ENCODE data around the gene SLAMF1.

GRCh38 chr1:160626509-160627342 lies 20.1 kb downstream of the SLAMF1 start:
- TF ChIP-seq CTCF (IDR thresholded peaks at IDR 0.05; ENCODE audit: insufficient read depth, low read length) (no peak), GABPA (IDR thresholded peaks at IDR 0.05; ENCODE audit: low read depth) (no peak), POLR2AphosphoS5 (IDR thresholded peaks at IDR 0.05; ENCODE audit: low read depth) (no peak), SPI1 (IDR thresholded peaks at IDR 0.05; ENCODE audit: borderline replicate concordance, low read depth) (no peak)
- TF ChIP-seq, protein P1, sequence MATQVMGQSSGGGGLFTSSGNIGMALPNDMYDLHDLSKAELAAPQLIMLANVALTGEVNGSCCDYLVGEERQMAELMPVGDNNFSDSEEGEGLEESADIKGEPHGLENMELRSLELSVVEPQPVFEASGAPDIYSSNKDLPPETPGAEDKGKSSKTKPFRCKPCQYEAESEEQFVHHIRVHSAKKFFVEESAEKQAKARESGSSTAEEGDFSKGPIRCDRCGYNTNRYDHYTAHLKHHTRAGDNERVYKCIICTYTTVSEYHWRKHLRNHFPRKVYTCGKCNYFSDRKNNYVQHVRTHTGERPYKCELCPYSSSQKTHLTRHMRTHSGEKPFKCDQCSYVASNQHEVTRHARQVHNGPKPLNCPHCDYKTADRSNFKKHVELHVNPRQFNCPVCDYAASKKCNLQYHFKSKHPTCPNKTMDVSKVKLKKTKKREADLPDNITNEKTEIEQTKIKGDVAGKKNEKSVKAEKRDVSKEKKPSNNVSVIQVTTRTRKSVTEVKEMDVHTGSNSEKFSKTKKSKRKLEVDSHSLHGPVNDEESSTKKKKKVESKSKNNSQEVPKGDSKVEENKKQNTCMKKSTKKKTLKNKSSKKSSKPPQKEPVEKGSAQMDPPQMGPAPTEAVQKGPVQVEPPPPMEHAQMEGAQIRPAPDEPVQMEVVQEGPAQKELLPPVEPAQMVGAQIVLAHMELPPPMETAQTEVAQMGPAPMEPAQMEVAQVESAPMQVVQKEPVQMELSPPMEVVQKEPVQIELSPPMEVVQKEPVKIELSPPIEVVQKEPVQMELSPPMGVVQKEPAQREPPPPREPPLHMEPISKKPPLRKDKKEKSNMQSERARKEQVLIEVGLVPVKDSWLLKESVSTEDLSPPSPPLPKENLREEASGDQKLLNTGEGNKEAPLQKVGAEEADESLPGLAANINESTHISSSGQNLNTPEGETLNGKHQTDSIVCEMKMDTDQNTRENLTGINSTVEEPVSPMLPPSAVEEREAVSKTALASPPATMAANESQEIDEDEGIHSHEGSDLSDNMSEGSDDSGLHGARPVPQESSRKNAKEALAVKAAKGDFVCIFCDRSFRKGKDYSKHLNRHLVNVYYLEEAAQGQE (IDR thresholded peaks at IDR 0.05; ENCODE audit: insufficient replicate concordance, low read depth): no peak
